Renal pelvis (tissue), 4 donors: ENCODE measurements around the gene CBFA2T3. TPM values are rescaled to one million over a fixed set of nuclear protein-coding genes. Genes with fewer than 3 reads are reported as not detected.

Source experiments
- DNase-seq: peaks from one replicate; pipeline ENCODE4 v3.0.0-alpha.2; 2013
- polyA plus RNA-seq, 3 donors: library from polyadenylated mRNA; unstranded; fragments of 120-200 nt; gene quantifications; one replicate each; pipeline ENCODE4 v1.2.1, GENCODE V29; 2013; ENCODE audit not compliant: insufficient read length in 3 of 3

CBFA2T3 gene
- polyA plus RNA-seq, 3 donors, result 3.1 to 3.6 (median 3.5) TPM

DNA sequence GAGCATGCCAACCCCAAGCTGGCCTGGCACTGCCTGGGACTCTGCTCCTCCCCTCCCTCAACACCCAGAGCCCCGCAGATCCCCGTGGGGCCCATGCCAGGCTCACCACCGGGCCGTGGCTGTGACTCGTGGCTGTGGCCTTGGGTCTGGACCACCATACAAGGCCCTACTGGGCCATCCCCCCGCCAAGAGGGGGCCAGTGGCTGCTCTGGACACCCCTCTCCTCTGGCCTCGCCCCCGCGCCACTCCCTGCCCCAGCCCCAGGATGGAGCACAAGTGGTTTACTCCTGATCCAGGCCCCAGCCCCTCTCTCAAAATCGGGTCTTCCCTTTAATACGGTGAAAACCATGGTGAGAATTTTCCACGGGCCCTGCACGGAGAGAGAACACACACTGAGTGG is 113.6 kb downstream of the CBFA2T3 start:
- no peak for DNase-seq

- DNase-seq, result no peak
Observed at GRCh38 chr16:88862968-88863367, 114.0 kb downstream of the CBFA2T3 start.

DNA sequence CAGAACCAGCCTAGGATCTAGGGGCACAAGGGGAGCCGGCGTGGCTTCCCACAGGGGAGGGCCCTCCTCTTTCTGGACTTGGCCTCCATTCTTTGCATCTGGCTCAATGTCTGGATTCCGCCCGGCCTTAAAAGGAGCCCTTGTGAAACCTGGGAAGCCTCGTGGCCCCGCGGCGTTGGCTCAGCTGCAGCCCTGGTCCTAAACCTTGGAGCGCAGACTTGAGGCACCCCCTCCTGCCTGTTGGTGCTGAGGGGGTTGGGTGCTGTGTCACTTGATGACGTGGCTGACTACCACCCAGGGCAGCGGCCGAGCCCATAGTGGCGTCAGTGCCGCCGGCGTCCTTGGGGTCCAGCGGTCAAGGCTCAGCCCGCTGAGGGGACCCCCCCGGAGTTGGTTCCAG is 115.6 kb downstream of the CBFA2T3 start:
- no peak for DNase-seq

DNA sequence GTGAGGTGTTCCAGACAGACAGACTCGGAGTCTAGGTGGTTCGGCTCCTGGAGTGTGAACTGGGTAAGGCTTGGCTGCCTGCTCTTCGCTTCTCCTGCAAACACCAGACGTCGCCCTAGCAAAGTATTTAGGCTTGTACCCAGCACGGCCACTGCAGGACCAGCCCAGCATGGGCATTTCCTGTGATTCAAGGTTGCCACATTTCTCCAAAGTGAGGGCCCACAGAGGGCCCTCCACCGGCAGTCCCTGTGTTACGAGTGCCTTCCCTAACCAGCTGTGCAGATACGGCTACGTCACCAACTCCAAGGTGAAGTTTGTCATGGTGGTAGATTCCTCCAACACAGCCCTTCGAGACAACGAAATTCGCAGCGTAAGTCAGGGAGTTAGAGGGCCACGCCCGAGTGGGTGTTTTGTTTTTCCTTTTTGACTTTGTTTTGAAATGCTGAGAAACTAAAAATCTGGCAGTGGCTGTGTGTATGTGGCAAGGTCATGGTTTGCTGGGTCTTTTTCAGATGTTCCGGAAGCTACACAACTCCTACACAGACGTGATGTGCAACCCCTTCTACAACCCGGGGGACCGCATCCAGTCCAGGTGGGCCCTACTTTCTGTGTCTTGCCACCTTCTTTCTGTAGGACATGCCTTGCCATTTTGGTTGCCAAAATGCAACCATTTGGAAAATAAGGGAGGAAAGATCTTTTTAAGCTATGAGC is 117.5 kb downstream of the CBFA2T3 start:
- no peak for DNase-seq

DNA sequence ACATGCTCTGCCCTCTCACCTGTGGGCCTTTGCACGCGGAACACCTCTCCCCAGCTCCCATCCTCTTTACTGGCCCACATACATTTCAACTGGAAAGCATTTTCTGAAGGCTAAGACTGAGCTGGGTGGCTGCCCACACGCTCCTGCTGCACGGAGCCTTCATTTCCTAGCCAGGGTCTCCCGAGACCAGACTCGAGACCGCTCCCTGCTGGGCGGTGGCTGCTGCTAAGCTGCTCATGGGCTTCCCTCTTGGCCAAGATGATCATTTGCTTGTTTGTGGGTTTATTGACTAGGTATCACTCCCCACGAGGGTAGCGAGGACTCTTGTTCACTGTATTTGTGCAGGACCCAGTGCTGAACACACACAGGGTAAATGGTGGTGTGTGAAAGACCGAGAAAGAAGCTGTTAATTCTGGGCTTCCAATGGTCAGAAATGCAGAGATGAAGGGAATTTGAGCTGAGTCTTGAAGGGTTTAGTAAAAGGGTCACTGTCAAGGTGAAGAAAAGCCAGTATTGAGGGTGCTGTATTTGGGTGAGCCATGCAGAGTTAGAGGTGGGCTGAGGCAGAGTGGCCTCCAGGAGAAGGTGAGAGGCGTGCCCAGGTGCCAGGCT is 119.2 kb downstream of the CBFA2T3 start:
- DNase-seq, result peak; percentile 56

DNA sequence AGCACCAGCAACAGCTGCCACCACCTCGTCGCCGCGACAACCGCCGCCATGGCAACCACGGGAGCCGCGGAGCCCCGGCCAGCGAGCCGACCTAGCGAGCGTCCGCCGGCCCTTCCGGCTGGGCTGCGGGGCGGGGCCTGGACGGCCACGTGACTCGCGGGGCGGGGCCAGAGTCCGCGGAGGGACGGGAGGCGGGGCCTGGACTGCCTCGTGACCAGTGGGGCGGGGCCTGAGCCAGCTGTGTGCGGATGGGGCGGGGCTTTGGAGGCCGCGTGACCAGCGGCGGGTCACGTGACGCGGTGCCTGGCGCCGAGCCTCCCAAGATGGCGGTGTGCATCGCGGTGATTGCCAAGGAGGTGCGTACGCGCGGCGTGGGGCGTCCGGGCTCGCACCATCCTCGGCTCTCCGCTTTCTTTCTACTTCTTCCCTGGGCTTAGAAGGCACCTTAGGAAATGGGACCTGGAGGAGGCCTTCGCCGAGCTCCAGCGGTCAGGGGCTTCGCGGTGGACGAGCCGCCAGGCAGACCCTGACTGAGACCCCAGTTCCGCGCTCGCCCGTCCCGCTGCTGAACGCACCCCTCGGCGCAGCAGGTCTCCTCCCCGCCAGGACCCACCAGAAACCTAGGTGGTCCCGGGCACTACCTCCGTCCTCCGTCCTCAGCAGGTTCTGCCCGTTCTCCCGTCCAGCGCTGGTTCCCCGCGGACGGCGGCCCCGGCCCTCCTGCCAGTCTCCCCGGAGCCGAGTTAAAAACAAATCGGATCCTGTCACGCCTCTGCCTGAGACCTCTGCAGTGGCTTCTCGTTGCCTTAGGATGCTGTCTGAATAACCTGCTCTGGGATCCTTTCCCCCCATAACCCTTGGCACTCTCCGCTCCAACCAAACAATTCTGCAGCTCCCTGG is 119.9 kb downstream of the CBFA2T3 start, which contains the start of the genes GALNS and TRAPPC2L:
GALNS (minus strand) TSS at position 120 of the 900 bp plus-strand sequence; CDS start at position 50, 70 bp downstream.
TRAPPC2L (plus strand) TSS at position 300 of the 900 bp plus-strand sequence; CDS start at position 324, 24 bp downstream.
- peak; percentile 94 for DNase-seq

- no peak for DNase-seq
Observed at GRCh38 chr16:88856122-88856827, 120.7 kb downstream of the CBFA2T3 start.

GRCh38 chr16:88855736-88856121 is 121.3 kb downstream of the CBFA2T3 start:
- no peak for DNase-seq

GRCh38 chr16:88855176-88855575 is 121.8 kb downstream of the CBFA2T3 start:
- no peak for DNase-seq

DNA sequence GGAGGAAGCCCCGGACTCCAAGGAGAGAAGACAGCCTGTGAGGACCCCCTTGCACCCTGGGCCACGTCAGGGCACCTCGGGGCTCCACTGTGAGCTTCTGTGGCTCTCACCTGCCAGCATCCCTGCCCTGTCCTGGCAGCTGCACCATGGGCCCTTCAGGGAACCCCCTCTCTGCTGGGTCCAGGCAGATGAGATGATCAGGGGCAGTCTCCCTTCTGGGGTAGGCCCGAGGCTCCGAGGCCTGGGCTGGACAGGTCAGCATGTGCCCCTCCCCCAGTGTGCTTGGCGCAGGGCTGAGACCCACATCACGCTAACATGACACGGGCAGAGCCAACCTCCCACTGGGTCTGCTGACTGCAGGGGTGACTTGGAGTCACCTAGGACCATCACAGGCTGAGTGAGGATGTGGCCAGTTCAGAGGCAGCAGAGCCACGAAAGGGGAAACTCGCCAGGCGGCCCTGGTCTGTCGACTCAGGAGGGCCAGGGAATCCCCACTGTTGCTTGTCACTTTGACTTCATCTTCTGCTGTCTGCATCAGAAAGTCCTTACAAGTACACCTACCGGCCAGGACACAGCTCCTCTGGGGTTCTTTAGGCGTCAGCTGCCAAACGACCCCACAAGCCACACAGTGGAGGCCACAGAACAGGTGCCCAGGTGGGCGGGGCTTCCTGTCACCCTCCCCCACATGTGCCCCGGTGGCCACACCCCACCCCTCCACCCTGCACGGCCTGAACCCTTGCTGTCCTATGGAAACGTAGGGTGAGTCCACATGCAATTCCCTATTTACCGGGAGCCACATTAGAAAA is 122.5 kb downstream of the CBFA2T3 start:
- no peak for DNase-seq

DNA sequence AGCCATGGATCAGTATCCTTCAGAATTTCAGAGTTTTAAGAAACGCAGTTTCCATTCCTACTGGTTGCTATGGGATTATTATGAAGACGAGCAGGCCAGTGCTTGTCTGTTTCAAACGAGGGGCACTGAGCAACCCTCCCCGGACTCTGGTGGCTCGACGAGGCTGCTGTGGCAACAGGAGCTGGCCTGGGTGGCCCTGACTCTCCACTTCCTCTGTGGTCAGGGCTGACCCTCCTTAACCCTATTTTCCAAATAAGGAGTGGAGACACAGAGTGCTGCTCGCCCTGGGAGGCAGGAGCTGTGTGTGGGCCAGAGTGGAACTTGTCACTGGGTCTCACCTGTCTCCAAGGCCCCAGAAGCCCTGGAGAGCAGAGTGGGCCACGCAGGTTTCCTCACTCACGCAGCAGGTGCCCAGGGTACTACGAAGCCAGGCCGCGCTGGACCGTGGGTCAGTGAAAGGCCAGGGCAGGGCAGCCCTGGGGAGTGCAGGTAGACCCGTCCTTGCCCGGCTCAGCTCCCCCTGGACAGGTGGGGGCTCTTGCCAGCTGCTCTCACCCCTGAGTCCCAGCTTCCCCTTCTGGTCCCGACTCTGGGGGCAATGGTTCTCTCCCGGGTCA is 123.6 kb downstream of the CBFA2T3 start:
- no peak for DNase-seq

DNA sequence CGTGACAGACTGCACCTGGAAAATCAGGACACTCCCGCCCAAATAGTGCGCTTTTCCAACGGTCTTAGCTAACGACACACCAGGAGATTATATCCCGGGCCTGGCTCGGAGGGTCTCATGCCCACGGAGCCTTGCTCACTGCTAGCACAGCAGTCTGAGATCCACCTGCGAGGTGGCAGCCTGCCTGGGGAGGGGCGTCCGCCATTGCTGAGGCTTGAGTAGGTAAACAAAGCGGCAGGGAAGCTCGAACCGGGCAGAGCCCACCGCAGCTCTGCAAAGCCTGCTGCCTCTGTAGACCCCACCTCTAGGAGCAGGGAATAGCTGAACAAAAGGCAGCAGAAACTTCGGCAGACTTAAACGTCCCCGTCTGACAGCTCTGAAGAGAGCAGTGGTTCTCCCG is 125.4 kb downstream of the CBFA2T3 start:
- DNase-seq, result no peak

GRCh38 chr16:88850531-88851199 is 126.3 kb downstream of the CBFA2T3 start:
- no peak for DNase-seq

DNA sequence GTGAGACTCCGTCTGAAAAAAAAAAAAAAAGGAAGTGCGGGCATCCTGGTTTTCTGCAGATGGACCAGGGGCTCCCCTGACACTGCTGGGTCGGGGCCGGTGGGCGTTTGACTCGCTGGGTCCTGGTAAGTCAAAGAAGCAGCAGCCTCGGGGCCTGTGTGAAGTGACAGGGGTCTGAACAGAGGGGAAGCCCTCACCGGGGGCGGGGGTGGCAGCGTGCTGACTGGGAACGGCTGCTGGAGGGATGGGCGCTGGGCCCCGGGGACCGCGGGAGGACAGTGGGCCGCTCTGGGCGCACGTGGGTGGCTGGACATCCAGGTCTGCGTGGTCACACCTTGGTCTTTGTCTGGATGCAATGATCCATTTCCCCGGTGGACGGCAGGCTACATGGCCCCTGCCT is 128.4 kb downstream of the CBFA2T3 start:
- DNase-seq, result no peak

GRCh38 chr16:88847654-88848053 is 129.4 kb downstream of the CBFA2T3 start:
- no peak for DNase-seq

DNA sequence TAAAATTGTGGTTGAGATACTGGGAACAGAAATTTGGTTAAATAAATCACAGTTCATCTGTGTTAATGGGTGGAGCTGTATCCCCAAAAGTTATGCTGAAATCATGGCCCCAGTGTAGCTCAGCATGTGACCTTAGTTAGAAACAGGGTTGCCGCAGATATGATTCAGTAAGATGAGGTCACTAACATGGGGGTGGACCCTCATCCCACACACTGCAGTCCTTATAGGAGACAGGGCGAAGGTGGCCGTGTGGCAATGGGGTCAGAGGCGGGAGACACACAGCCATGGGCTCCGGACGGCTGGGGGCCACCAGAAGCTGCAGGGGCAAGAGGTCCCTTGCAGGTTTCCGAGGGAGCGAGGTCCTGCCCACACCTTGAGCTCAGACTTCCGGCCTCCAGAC is 130.9 kb downstream of the CBFA2T3 start:
- DNase-seq, result no peak

GRCh38 chr16:88844419-88845036 is 132.5 kb downstream of the CBFA2T3 start:
- DNase-seq, result no peak

GRCh38 chr16:88843256-88843655 is 133.8 kb downstream of the CBFA2T3 start:
- no peak for DNase-seq

GRCh38 chr16:88842806-88843205 is 134.2 kb downstream of the CBFA2T3 start:
- DNase-seq, result no peak
